ENCODE measurements around the gene SCYL1. TPM values are rescaled to one million over a fixed set of nuclear protein-coding genes. Genes with fewer than 3 reads are reported as not detected.

The SCYL1 gene
- total RNA-seq, 2 experiments from 2014 or later = 57.4 to 60.7 TPM

GRCh38 chr11:65479184-65480145 is 45.4 kb upstream of the SCYL1 start:
- H3K27ac Mint-ChIP-seq = peak overlapping the region; percentile 53
- H3K27me3 ChIP-seq (ENCODE audit: control insufficient read depth in 1 of 2, insufficient read depth in 2 of 2, low read length in 2 of 2) = no peaks in the 10 kb centered on the region
- H3K27me3 Mint-ChIP-seq = no peaks in the 10 kb centered on the region
- TF ChIP-seq, protein P1, sequence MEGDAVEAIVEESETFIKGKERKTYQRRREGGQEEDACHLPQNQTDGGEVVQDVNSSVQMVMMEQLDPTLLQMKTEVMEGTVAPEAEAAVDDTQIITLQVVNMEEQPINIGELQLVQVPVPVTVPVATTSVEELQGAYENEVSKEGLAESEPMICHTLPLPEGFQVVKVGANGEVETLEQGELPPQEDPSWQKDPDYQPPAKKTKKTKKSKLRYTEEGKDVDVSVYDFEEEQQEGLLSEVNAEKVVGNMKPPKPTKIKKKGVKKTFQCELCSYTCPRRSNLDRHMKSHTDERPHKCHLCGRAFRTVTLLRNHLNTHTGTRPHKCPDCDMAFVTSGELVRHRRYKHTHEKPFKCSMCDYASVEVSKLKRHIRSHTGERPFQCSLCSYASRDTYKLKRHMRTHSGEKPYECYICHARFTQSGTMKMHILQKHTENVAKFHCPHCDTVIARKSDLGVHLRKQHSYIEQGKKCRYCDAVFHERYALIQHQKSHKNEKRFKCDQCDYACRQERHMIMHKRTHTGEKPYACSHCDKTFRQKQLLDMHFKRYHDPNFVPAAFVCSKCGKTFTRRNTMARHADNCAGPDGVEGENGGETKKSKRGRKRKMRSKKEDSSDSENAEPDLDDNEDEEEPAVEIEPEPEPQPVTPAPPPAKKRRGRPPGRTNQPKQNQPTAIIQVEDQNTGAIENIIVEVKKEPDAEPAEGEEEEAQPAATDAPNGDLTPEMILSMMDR (IDR thresholded peaks at IDR 0.05) = no peak
- H3K9me3 Mint-ChIP-seq = no peaks in the 10 kb centered on the region
- H3K4me3 ChIP-seq (ENCODE audit: low read length) = no peak overlapping the region
- H3K36me3 ChIP-seq (ENCODE audit: insufficient read depth, low read length) = no peaks in the 10 kb centered on the region
- CTCF ChIA-PET = interaction anchor here (1.4 to 2.4 kb wide), 6 partner anchors 13 to 97 kb away, joined by 3 to 11 read pairs (median 4); no protein-coding TSS in a partner anchor
- H3K27ac ChIP-seq (ENCODE audit: low read depth in 1 of 2, low read length in 2 of 2) = no peak overlapping the region
- intact Hi-C loops (cut with DNase I, micrococcal nuclease) = no loop called here
- ATAC-seq (ENCODE audit: poor library complexity) (no peak), DNase-seq (no peak)
- peaks cover 13% of the 10 kb centered on the region for H3K4me1 Mint-ChIP-seq (ENCODE audit: low read depth)
- no peaks in the 10 kb centered on the region for H3K9me3 ChIP-seq (ENCODE audit: control insufficient read depth in 1 of 2, insufficient read depth in 1 of 2, low read length in 2 of 2)
- peaks cover 28% of the 10 kb centered on the region for H3K4me1 ChIP-seq (ENCODE audit: insufficient read depth, low read length)
- peak overlapping the region; percentile 25 for H3K4me3 Mint-ChIP-seq
- H3K36me3 Mint-ChIP-seq (ENCODE audit: low read depth) = peaks cover 6% of the 10 kb centered on the region
- POLR2A ChIA-PET = interaction anchor here (1.4 to 18.1 kb wide), 3 partner anchors 8 to 57 kb away, joined by 4 to 968 read pairs (median 110); partner anchors contain the start of genes MALAT1 and NEAT1

GRCh38 chr11:65482306-65482850 is 42.5 kb upstream of the SCYL1 start:
- H3K27ac ChIP-seq (ENCODE audit: low read depth in 1 of 2, low read length in 2 of 2) = no peak overlapping the region
- ATAC-seq (ENCODE audit: poor library complexity) (no peak), DNase-seq (no peak)
- Mint-ChIP-seq H3K27me3 (no peaks in the 10 kb centered on the region), H3K9me3 (no peaks in the 10 kb centered on the region), H3K36me3 (ENCODE audit: low read depth) (peaks cover 6% of the 10 kb centered on the region), H3K27ac (no peak overlapping the region), H3K4me3 (no peak overlapping the region), H3K4me1 (ENCODE audit: low read depth) (peaks cover 10% of the 10 kb centered on the region)
- TF ChIP-seq, protein P1 (IDR thresholded peaks at IDR 0.05) = no peak
- no peaks in the 10 kb centered on the region for H3K27me3 ChIP-seq (ENCODE audit: control insufficient read depth in 1 of 2, insufficient read depth in 2 of 2, low read length in 2 of 2)
- ChIA-PET POLR2A (interaction anchor here (0.7 to 1.8 kb wide), 3 partner anchors 15 to 100 kb away, joined by 3 to 13 read pairs (median 4); partner anchors contain the start of gene MALAT1), CTCF (no interaction called here)
- no peaks in the 10 kb centered on the region for H3K9me3 ChIP-seq (ENCODE audit: control insufficient read depth in 1 of 2, insufficient read depth in 1 of 2, low read length in 2 of 2)
- H3K4me3 ChIP-seq (ENCODE audit: low read length) = no peak overlapping the region
- H3K4me1 ChIP-seq (ENCODE audit: insufficient read depth, low read length) = peaks cover 17% of the 10 kb centered on the region
- intact Hi-C loops (cut with DNase I, micrococcal nuclease) = no loop called here
- no peaks in the 10 kb centered on the region for H3K36me3 ChIP-seq (ENCODE audit: insufficient read depth, low read length)

DNA sequence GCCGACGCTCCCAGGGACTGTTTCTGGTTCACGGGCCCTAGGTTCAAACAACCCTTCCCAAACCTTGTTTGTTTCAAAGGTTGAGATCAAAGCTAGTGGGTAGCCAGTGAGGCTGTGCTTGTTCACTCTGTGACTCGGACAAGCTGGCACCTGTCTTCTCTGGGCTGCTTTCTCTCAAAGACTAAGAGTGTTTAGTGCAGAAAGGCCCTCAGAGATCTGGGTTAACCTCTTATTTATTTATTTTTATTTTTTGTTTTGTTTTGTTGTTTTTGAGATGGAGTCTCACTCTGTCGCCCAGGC is 39.0 kb upstream of the SCYL1 start:
- no peak overlapping the region for H3K27ac Mint-ChIP-seq
- TF ChIP-seq, protein P1 (IDR thresholded peaks at IDR 0.05) = no peak
- H3K27me3 Mint-ChIP-seq = no peaks in the 10 kb centered on the region
- Histone ChIP-seq H3K27me3 (ENCODE audit: control insufficient read depth in 1 of 2, insufficient read depth in 2 of 2, low read length in 2 of 2) (no peaks in the 10 kb centered on the region), H3K9me3 (ENCODE audit: control insufficient read depth in 1 of 2, insufficient read depth in 1 of 2, low read length in 2 of 2) (no peaks in the 10 kb centered on the region), H3K36me3 (ENCODE audit: insufficient read depth, low read length) (no peaks in the 10 kb centered on the region), H3K4me3 (ENCODE audit: low read length) (no peak overlapping the region), H3K4me1 (ENCODE audit: insufficient read depth, low read length) (peaks cover 25% of the 10 kb centered on the region), H3K27ac (ENCODE audit: low read depth in 1 of 2, low read length in 2 of 2) (no peak overlapping the region)
- DNase-seq = no peak
- POLR2A ChIA-PET = interaction anchor here (2.5 to 9.2 kb wide), 2 partner anchors 8 to 13 kb away, joined by 11 to 163 read pairs; partner anchors contain the start of gene MALAT1
- no peak for ATAC-seq (ENCODE audit: poor library complexity)
- H3K36me3 Mint-ChIP-seq (ENCODE audit: low read depth) = no peaks in the 10 kb centered on the region
- no peaks in the 10 kb centered on the region for H3K9me3 Mint-ChIP-seq
- CTCF ChIA-PET = no interaction called here
- H3K4me3 Mint-ChIP-seq = no peak overlapping the region
- peaks cover 19% of the 10 kb centered on the region for H3K4me1 Mint-ChIP-seq (ENCODE audit: low read depth)
- intact Hi-C loops (cut with DNase I, micrococcal nuclease) = no loop called here

Data from CD4-positive, alpha-beta T cell (primary cell).